ENCODE data around the gene CTNND2. TPM values are rescaled to one million over a fixed set of nuclear protein-coding genes. Genes with fewer than 3 reads are reported as not detected.

The CTNND2 gene
- total RNA-seq, 3 donors from 2014 or later (not counting 1 experiment from before 2014, with no cell fraction given): not detected

DNA sequence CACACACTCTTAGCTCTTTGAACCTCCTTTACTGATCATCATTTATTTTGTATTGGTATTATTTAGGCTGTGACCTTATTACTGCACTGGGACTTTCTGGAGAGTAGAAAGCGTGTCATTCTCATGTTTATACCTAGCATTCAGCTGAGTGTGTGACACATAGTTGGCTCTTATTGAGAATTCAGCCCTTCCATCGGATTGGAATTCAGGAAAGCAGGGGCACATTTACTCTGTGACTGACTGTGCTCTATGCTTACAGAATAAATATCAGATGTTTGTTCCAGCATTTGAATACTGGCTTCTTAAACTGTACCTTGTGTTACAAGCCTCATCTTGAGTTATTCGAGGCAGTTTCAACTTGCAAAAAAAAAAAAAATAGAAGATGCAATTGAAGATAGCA, 782.4 kb downstream of the CTNND2 start:
- no peaks in the 10 kb centered on the region for H3K36me3 ChIP-seq (ENCODE audit: control insufficient read depth, insufficient read depth, low read length)
- H3K4me1 Mint-ChIP-seq: peaks cover 14 to 19% of the 10 kb centered on the region in 2 donors
- no peak overlapping the region for H3K27ac ChIP-seq (ENCODE audit: low read length)
- ATAC-seq (no peak), DNase-seq (no peak)
- no peaks in the 10 kb centered on the region for H3K9me3 ChIP-seq (ENCODE audit: control insufficient read depth, insufficient read depth, low read length)
- H3K27ac Mint-ChIP-seq: no peak overlapping the region
- no peak overlapping the region for H3K4me3 ChIP-seq (ENCODE audit: low read length)
- H3K36me3 Mint-ChIP-seq: no peaks in the 10 kb centered on the region
- H3K9me3 Mint-ChIP-seq: no peaks in the 10 kb centered on the region
- intact Hi-C loops (cut with micrococcal nuclease): no loop called here
- peaks cover 0 to 9% of the 10 kb centered on the region in 2 donors for H3K27me3 Mint-ChIP-seq (ENCODE audit: low read depth in 2 of 2)
- no peaks in the 10 kb centered on the region for H3K27me3 ChIP-seq (ENCODE audit: control insufficient read depth, insufficient read depth, low read length)
- TF ChIP-seq, protein P1, sequence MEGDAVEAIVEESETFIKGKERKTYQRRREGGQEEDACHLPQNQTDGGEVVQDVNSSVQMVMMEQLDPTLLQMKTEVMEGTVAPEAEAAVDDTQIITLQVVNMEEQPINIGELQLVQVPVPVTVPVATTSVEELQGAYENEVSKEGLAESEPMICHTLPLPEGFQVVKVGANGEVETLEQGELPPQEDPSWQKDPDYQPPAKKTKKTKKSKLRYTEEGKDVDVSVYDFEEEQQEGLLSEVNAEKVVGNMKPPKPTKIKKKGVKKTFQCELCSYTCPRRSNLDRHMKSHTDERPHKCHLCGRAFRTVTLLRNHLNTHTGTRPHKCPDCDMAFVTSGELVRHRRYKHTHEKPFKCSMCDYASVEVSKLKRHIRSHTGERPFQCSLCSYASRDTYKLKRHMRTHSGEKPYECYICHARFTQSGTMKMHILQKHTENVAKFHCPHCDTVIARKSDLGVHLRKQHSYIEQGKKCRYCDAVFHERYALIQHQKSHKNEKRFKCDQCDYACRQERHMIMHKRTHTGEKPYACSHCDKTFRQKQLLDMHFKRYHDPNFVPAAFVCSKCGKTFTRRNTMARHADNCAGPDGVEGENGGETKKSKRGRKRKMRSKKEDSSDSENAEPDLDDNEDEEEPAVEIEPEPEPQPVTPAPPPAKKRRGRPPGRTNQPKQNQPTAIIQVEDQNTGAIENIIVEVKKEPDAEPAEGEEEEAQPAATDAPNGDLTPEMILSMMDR (IDR thresholded peaks at IDR 0.05): no peak
- no peak overlapping the region for H3K4me3 Mint-ChIP-seq
- 87% methylated on average over 3 of the region's 3 CpGs for WGBS (ENCODE audit: insufficient coverage)
- H3K4me1 ChIP-seq (ENCODE audit: control insufficient read depth, insufficient read depth, low read length): no peaks in the 10 kb centered on the region

DNA sequence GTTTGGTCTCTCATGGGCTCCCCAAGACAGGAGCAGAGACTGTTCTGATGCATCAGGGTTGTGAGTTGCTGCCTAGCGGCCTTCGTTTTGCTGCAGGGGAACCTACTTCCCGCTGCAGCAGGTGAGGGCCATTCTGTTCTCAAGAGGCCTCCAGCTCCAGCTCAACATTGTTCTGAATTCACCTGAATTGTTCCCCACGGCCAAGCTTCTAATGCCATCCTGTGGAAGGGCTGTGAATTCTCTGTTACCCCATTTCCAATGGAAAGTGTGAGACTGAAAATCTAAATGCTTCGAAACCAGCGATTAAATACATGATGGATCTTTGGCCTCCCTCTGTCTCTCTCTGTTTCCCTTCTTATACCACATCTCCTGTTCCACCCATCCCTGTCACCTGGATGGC, 794.1 kb downstream of the CTNND2 start:
- TF ChIP-seq, protein P1 (IDR thresholded peaks at IDR 0.05): no peak
- WGBS (ENCODE audit: insufficient coverage): 87% methylated on average over 6 of the region's 6 CpGs

DNA sequence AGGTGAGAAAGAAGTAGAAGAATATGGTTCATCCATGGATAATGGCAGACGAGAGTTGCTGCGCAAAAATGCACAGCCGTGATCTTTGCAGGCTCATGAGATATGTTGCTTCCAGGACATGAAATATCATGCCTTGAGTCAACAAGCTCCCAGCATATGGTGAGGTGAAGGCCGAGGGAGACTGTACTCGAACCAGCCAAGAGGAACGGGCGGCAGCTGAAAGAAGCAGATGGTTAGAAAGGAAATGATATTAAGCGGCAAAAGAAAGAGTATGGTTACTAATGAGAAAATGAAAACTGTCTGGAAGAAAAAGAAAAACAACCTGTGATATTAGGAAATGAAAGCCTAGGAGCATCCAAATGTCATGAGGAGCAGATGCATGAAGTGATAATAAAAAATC, 798.5 kb downstream of the CTNND2 start:
- TF ChIP-seq, protein P1 (IDR thresholded peaks at IDR 0.05): no peak
- Histone ChIP-seq H3K4me3 (ENCODE audit: low read length) (no peak overlapping the region), H3K36me3 (ENCODE audit: control insufficient read depth, insufficient read depth, low read length) (no peaks in the 10 kb centered on the region), H3K27ac (ENCODE audit: low read length) (no peak overlapping the region), H3K4me1 (ENCODE audit: control insufficient read depth, insufficient read depth, low read length) (no peaks in the 10 kb centered on the region), H3K27me3 (ENCODE audit: control insufficient read depth, insufficient read depth, low read length) (no peaks in the 10 kb centered on the region), H3K9me3 (ENCODE audit: control insufficient read depth, insufficient read depth, low read length) (no peaks in the 10 kb centered on the region)
- no peaks in the 10 kb centered on the region for H3K4me1 Mint-ChIP-seq
- DNase-seq (no peak), ATAC-seq (no peak)
- H3K9me3 Mint-ChIP-seq: no peaks in the 10 kb centered on the region
- WGBS (ENCODE audit: insufficient coverage): 94% methylated on average over 8 of the region's 8 CpGs
- peaks cover 0 to 5% of the 10 kb centered on the region in 2 donors for H3K27me3 Mint-ChIP-seq (ENCODE audit: low read depth in 2 of 2)
- no peak overlapping the region for H3K27ac Mint-ChIP-seq
- no peaks in the 10 kb centered on the region for H3K36me3 Mint-ChIP-seq
- no peak overlapping the region for H3K4me3 Mint-ChIP-seq
- intact Hi-C loops (cut with micrococcal nuclease): no loop called here

More for the DNA sequence above, 794.1 kb downstream of the CTNND2 start:
- intact Hi-C loops (cut with micrococcal nuclease): no loop called here
- Mint-ChIP-seq H3K4me1 (no peaks in the 10 kb centered on the region), H3K27ac (no peak overlapping the region), H3K36me3 (no peaks in the 10 kb centered on the region), H3K9me3 (no peaks in the 10 kb centered on the region), H3K27me3 (ENCODE audit: low read depth in 2 of 2) (peaks cover 0 to 4% of the 10 kb centered on the region in 2 donors), H3K4me3 (no peak overlapping the region)
- Histone ChIP-seq H3K27ac (ENCODE audit: low read length) (no peak overlapping the region), H3K9me3 (ENCODE audit: control insufficient read depth, insufficient read depth, low read length) (peaks cover 2% of the 10 kb centered on the region), H3K27me3 (ENCODE audit: control insufficient read depth, insufficient read depth, low read length) (no peaks in the 10 kb centered on the region), H3K4me3 (ENCODE audit: low read length) (no peak overlapping the region), H3K4me1 (ENCODE audit: control insufficient read depth, insufficient read depth, low read length) (no peaks in the 10 kb centered on the region), H3K36me3 (ENCODE audit: control insufficient read depth, insufficient read depth, low read length) (no peaks in the 10 kb centered on the region)
- DNase-seq (no peak), ATAC-seq (no peak)

DNA sequence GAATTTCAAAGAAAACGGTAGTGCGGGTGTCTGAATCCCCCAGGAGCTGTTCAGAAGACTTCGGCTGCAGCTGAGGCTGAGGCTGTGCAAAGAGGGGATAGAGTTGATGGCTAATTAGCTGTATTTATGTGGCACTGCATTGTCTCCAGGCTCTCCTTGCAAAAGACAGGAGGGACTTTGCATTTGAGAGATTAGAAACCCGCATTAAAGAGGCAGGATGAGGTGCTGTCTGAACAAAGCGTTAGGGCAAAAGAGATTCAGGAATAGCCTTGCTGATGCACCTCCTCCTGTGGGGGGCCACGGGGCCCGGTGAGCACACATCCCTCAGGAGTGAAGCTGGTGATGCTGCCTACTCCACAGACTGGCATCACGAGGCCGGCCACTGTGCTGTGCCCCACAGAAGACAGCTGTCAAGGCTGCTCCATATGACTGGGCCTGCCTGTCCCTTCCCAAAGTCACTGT, 799.6 kb downstream of the CTNND2 start:
- no peaks in the 10 kb centered on the region for H3K36me3 ChIP-seq (ENCODE audit: control insufficient read depth, insufficient read depth, low read length)
- H3K9me3 ChIP-seq (ENCODE audit: control insufficient read depth, insufficient read depth, low read length): no peaks in the 10 kb centered on the region
- H3K4me3 ChIP-seq (ENCODE audit: low read length): no peak overlapping the region
- no peaks in the 10 kb centered on the region for H3K36me3 Mint-ChIP-seq
- H3K9me3 Mint-ChIP-seq: no peaks in the 10 kb centered on the region
- no peaks in the 10 kb centered on the region for H3K4me1 Mint-ChIP-seq
- 89% methylated on average over 9 of the region's 9 CpGs for WGBS (ENCODE audit: insufficient coverage)
- DNase-seq (no peak), ATAC-seq (no peak)
- no peak overlapping the region for H3K27ac Mint-ChIP-seq
- no peak overlapping the region for H3K27ac ChIP-seq (ENCODE audit: low read length)
- no peaks in the 10 kb centered on the region for H3K27me3 ChIP-seq (ENCODE audit: control insufficient read depth, insufficient read depth, low read length)
- intact Hi-C loops (cut with micrococcal nuclease): no loop called here
- peaks cover 0 to 5% of the 10 kb centered on the region in 2 donors for H3K27me3 Mint-ChIP-seq (ENCODE audit: low read depth in 2 of 2)
- no peak overlapping the region for H3K4me3 Mint-ChIP-seq
- no peaks in the 10 kb centered on the region for H3K4me1 ChIP-seq (ENCODE audit: control insufficient read depth, insufficient read depth, low read length)
- TF ChIP-seq, protein P1 (IDR thresholded peaks at IDR 0.05): no peak
